ENCODE data around the gene PSMG1. TPM values are rescaled to one million over a fixed set of nuclear protein-coding genes. Genes with fewer than 3 reads are reported as not detected.
"Not testable (repeated sequence)": the region's sequence is repeated elsewhere in the genome, so short reads cannot be mapped to it uniquely, and the experiment has no call there.

Gene PSMG1, protein sequence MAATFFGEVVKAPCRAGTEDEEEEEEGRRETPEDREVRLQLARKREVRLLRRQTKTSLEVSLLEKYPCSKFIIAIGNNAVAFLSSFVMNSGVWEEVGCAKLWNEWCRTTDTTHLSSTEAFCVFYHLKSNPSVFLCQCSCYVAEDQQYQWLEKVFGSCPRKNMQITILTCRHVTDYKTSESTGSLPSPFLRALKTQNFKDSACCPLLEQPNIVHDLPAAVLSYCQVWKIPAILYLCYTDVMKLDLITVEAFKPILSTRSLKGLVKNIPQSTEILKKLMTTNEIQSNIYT
- 19.5 TPM for total RNA-seq
- long read RNA-seq, transcript PSMG1-201 (7 exons, 2,154 nt): major isoform, 10 of 11 reads
- long read RNA-seq, partial matches to known transcripts: 0 of 11 reads
- long read RNA-seq, other reads (novel, unspliced or antisense): 0 of 11 reads

DNA sequence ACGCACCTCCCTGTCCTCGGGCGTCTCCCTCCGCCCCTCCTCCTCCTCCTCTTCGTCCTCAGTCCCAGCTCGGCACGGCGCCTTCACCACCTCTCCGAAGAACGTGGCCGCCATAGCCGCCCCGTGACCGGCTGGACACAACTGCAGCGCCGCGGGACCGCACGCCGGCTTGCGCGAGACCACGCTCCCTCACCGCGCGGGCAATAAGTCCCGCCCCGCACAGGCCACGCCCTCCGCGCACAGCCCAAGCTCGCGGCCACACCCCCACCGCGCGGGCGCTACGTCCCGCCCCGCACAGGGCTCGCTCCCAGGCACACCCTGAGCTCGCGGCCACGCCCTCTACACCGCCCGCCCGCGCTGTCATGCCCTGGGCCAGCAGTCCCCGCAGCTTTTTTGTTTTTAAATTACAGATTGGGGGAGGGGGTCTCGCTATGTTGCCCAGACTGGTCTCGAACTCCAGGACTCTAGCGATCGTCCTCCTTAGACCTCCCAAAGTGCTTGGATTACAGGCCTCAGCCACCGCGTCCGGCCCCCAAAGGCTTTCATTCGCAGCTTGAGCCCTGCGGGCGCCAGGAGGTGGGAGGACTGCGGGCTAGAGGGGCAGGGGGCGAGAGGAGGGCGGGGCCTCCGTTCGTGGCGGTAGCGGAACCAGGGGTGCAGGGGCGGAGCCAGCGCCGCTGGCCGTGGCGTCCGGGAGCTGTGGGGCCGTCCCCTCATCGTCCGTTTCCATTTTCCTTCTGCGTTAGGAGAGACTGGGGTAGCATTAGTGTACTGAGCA is at the start of gene PSMG1:
Gene PSMG1 (minus strand): TSS at position 180 of the 778 bp plus-strand sequence. CDS start 66 bp downstream, at position 114.
- DNase-seq (peak; percentile 99), ATAC-seq (peak; percentile 97)
- intact Hi-C loops (cut with micrococcal nuclease): no loop called here

DNA sequence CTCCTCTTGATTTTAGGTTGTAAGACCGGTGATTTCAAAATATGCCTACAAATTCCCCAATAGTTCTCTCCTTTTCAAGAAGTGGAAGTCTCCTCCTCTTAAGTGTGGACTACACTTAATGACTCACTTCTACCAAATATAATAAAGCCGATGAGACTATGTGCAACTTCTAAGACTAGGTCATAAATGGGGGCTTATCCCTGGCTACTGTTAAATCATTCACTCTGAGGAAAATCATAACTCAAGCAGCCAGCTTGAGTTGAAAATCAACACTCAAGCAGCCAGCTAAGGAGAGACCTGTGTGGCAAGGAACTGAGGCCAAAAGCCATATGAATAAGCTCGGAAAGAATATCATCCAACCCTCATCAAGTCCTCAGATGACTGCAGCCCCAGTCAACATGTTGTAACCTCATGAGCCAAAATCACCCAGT is 49.6 kb upstream of the PSMG1 start:
- ATAC-seq: no peak
- intact Hi-C loops (cut with micrococcal nuclease): no loop called here
- DNase-seq: no peak

DNA sequence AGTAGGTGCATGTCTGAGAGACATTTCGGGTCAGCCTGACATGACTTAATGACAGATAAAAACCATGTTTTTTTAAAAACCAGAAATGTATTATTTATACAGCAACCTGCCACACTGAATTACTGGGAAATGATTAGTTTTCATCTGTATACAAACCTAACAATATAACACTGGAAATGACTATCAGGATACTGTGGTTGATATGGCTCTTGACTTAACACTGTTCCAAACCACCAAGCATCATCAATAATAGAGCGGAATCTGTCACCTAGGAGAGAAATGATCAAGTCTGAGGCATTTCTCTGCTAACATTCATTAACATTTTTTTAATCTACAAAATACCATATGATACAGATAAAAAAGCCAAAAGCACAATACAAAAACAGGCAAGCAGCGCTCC is 41.7 kb upstream of the PSMG1 start:
- intact Hi-C loops (cut with micrococcal nuclease): no loop called here
- ATAC-seq (no peak), DNase-seq (no peak)

DNA sequence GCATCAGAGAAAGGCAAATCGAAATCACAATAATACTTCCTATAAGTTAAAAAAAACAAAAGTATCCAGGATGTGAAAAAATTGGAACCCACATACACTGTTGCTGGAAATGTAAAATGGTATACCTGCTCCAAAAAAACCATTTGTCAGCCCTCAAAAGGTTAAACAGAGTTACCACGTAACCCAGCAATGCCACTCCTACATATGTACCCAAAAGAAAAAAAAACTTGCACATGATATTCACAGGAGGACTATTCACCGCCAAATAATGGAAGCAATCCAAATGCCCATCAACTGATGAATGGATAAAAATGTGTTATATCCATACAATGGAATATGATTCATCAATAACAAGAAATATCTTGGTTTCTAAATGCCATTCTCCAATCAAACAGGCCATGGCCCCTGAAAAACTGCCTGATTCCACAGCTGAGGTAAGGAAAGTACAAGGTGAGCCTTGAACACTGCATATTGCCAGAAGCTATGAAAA is 38.8 kb upstream of the PSMG1 start:
- DNase-seq: no peak
- ATAC-seq: no peak
- intact Hi-C loops (cut with micrococcal nuclease): no loop called here

DNA sequence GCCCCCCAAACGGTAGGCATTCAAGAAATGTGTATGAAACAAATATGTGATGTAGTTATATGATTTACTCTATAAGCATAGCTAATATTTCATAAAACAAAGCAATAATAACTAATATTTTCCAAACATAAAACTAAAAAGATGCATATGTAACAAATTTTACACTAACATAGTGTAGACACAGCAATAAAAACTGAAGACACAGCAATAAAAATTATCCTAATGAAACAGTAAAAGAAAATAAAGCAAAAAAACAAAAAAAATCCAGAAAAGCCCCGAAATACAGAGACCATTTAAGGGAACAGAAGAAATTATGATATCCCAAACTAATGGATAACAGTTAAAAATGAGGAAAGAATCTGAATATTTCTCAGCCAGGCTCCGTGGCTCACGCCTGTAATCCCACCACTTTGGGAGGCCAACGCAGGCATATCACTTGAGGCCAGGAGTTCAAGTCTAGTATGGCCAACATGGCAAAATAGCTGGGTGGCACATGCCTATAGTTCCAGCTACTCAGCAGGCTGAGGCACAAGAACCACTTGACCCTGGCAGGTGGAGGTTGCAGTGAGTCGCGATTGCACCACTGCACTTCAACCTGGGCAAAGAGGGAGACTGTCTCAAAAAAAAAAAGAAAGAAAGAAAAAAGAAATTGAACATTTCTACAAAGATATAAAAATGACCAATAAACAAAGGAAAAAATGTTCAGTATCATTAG is 38.2 kb upstream of the PSMG1 start:
- no peak for ATAC-seq
- no peak for DNase-seq
- intact Hi-C loops (cut with micrococcal nuclease): no loop called here

DNA sequence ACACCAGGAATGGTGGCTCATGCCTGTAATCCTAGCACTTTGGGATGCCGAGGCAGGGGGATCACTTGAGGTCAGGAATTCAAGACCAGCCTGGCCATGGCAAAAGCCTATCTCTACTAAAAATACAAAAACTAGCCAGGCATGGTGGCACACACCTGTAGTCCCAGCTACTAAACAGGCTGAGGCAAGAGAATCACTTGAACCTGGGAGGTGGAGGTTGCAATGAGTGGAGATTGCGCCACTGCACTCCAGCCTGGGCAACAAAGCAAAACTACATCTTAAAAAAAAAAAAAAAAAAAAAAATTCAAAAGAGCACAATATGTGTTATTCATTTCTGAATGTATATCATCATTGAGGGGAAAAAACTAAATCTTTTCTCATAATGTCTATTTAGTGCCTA is 37.6 kb upstream of the PSMG1 start:
- intact Hi-C loops (cut with micrococcal nuclease); ATAC-seq: not testable (repeated sequence)

DNA sequence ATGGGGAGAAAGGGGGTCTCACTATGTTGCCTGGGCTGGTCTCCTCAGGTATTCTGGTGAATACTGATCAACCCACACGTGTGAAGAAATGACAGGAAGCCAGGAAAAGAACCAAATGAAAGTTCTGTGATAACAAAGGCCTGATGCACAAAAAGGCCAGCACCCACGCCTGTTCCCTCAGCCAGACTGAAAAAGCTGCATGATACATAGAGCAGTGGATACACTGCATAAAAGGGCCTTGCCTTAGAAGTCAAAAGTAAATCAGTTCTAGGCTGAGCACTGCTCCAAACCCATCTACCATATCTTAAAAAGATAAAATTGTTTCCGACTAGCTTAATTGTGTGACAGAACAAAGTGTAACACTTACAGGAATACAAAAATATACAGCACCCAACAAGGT is 36.9 kb upstream of the PSMG1 start:
- ATAC-seq: peak; percentile 77
- intact Hi-C loops (cut with micrococcal nuclease): no loop called here
- no peak for DNase-seq

More for the DNA sequence above, 37.6 kb upstream of the PSMG1 start:
- not testable (repeated sequence) for DNase-seq

DNA sequence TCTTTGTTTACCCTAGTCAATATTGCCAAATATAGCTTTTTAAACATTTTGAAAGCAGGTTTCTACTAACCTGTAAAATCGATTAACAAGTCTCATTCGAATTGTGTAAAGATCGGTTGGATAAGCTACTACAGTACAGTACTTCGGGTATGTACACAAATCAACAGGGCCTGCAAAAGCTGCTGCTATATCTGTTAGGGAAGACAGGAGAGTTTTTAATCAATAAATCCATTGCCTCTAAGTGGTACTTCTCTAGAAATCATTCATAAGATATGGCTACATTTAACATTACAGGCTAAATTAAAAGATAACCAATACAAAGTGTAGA is 34.8 kb upstream of the PSMG1 start:
- intact Hi-C loops (cut with micrococcal nuclease): loop anchor here (10.0 kb wide), 1 partner anchor 47 kb away; no protein-coding TSS in a partner anchor
- ATAC-seq: no peak
- DNase-seq: no peak

DNA sequence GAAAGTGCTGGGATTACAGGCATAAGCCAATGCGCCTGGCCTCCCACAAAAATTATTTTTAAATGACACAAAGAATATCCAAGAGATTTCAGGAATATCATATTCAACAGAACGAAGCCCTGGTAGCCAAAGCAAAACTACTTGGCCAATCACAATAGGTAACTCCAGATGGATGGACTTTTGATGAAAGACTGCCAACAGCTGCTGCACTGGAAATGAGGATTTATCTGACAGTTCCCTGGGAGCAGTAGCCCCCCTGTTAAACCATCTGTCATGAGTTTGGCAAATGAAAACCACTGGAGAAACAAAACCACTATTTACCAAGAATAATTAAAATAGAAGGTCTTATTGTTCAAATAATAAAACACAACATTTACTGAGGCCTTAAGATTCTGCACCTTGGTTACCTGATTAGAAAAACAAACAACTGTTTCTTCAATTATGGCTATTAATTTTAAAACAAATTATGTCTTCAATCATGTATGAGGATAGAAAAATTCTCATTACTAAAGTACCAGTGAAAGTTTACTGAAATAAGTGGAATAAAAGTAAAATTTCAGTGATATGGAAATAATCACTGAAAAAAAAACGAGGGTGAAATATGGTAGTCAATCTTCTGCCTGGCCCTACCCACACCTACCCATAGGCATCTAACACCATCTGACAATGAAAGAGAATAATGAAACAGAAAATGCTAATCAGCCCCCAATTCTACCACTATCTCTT is 34.3 kb upstream of the PSMG1 start:
- no peak for ATAC-seq
- intact Hi-C loops (cut with micrococcal nuclease): loop anchor here (10.0 kb wide), 1 partner anchor 47 kb away; no protein-coding TSS in a partner anchor

DNA sequence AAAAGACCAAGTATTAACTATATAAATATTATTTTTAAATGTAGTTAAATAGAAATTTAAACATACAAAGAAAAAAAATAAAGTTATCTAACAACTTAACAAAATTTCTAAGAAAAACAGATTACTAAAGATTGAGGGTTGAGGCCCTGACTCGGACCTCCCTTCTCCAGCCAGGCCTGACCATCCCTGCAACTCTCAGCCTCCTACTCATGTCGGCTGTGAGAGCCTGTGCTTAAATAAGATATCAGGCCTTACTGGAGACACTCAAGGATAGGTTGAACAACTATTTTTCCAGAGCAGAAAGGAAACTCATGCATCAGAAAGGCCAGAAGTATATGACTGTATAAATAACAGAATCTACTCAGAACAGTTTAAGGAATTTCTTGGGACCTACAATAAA is 33.0 kb upstream of the PSMG1 start:
- ATAC-seq: no peak
- intact Hi-C loops (cut with micrococcal nuclease): loop anchor here (10.0 kb wide), 1 partner anchor 49 kb away; no protein-coding TSS in a partner anchor
- no peak for DNase-seq

More for the DNA sequence above, 34.3 kb upstream of the PSMG1 start:
- DNase-seq: no peak

DNA sequence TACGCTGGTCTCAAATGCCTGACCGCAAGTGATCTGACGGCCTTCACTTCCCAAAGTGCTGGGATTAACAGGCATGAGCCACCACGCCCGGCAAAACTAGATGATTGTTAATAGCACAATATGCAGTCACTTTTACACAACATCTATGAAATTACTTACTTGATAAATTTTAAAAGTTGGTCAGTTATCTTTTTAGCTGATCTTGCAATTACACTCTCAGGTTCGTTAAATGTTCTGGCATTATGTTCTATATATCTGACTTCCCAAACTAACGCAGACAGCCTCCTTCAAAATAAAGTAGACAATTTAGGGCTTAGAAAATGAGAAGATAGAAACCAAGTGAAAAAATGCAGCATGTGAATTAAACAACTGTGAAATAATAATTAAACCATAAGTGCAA is 31.8 kb upstream of the PSMG1 start:
- ATAC-seq: no peak
- DNase-seq: no peak
- intact Hi-C loops (cut with micrococcal nuclease): loop anchor here (10.0 kb wide), 1 partner anchor 50 kb away; no protein-coding TSS in a partner anchor

DNA sequence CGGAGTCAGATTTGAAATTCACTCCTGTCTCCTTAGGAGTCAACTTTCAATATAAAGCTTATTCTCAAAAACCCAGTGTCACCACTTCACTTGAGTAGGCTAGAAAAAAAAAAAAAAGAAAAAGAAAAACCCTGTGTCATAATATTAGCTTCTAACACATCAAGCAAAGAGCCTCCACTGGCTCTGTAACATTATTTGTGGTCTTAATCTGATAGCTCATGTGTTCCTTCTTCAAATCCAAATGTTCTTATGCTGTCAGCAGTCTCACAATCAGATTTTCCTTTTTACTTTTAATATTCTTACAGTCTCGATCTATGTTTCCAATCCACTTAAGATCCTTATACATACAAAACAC is 26.1 kb upstream of the PSMG1 start:
- no peak for DNase-seq
- intact Hi-C loops (cut with micrococcal nuclease): no loop called here
- ATAC-seq: no peak

DNA sequence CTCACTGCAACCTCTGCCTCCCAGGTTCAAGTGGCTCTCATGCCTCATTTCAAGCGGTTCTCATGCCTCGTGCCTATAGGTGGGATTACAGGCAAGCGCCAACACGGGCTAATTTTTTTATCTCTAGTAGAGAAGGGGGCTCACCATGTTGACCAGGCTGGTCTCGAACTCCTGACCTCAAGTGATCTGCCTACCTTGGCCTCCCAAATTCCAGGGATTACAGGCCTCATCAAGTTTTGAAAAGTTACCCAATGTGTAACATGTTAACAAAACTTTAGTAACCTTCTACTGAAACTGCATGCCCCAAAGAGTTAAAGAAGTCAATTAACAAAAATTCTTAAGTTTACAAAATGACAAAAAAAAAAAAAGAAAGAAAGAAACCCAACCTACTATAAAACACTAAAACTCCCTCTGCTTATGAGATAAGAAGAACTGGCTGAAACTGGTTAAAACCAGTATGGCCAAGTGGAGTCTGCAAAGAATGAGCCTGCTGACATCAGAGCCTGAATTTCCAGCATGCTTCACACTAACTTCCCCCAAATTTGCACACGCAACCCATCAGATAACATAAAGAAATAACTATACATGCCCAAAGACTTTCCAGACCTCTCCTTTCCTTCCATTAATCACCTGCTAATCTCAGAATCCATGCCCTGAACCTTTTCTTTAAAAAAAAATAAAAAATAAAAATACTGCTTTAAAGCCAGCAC is 25.5 kb upstream of the PSMG1 start:
- intact Hi-C loops (cut with micrococcal nuclease): no loop called here
- no peak for DNase-seq
- ATAC-seq: no peak

DNA sequence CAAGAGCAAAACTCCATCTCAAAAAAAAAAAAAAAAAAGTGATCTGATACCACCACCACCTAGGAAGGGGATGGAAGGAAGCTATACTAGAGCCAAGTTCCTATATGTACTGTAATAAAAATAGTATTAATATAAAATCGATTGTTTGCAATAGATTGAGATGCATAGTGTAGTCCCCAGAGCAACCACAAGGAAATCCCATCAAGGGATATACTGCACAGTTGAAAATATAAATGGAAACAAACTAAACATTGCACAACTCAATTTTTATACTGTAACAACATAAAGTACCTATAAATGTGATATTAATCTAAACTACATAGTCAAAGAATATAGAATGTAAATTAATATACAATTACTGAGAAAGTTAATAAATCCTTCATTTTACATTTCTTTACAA is 20.9 kb upstream of the PSMG1 start:
- intact Hi-C loops (cut with micrococcal nuclease): no loop called here
- DNase-seq: no peak
- ATAC-seq: no peak

DNA sequence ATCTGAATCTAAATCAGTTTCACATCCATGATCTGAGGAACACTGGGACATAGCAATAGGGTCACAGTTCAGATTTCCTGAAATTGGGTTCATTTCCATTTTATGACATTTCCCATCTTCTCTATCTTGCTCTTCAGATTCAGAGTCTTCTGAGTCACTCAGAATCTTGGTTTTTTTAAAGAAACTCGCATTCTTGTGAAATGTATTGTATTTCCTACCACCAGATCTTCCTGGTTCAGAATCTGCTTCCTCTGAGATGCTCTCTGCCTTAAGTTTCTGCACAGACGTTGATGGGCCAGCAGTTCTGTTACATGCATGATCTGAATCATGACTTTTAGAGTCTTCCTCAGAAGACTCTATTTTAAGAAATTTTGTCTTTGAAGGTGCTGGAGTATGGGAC is 15.5 kb upstream of the PSMG1 start:
- intact Hi-C loops (cut with micrococcal nuclease): no loop called here
- DNase-seq (no peak), ATAC-seq (no peak)

DNA sequence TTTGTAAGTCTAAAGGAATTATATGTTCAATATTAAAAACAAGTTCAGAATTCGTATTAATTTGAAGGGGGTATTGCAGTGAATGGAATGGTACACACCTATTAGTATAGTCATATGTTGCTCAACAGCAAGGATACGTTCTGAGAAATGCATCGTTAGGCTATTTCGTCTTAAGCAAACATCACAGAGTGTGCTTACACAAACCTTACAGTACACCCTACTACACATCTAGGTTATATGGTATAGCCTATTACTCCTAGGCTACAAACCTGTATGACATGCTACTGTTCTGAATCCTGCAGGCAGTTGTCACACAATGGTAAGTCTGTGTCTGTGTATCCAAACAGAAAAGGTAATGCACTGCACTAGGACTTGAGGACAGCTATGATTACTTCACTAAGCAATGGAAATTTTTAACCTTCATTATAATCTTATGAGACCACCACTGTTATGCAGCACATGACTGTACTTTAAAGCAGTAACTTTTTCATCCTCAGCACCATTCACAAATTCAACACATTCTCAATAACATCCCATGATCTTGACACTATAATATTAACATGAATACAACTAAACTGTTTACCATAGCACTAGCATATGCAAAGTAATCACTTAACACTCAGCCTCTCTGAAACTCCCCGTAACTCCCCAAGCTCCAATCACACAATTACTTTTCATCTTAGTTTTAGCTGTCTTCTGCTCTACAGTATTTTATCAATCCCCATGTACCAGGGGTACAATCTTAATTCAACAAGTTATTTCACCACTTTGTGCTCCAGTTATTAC is 14.4 kb upstream of the PSMG1 start:
- ATAC-seq (no peak), DNase-seq (no peak)
- intact Hi-C loops (cut with micrococcal nuclease): no loop called here

DNA sequence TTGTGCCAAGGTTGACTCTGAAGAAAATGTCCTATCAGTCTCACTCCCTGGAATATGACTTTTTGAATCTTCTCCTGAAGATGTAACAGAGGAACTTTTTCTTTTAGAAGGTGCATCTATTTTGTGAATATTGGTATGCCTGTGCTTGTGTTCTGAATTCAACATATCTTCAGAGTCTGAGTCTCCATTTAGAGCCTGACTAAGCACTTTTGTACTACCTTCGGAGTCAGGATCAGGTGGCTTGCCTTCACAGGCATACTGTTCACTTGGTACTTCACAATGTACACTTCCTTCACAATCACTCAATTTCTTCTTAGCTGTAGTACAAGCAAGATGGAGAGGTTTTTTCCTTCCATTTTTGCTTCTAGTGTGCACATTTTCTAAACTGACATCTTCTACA is 13.6 kb upstream of the PSMG1 start:
- DNase-seq (no peak), ATAC-seq (no peak)
- intact Hi-C loops (cut with micrococcal nuclease): no loop called here

DNA sequence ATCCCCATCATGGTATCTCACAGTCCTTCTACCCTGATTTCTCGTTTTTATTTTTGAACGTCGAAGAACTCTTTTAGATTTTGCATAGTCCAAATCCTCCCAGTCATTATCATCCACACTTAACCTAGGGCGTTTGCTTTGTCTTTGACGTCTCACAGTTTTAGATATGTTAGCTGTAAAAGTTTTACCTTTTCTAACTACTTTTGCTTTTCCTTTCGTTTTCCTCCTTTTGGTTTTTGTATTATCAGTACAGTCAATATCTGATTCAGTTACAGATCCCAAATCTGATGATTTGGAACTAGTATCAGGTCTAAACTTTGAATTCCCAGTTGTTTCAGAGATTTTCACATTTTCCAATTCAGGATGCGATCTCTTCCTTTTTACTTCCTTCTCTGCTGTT is 13.1 kb upstream of the PSMG1 start:
- ATAC-seq (no peak), DNase-seq (no peak)
- intact Hi-C loops (cut with micrococcal nuclease): no loop called here

All from left ventricle myocardium superior (tissue), 1 donor.